ENCODE measurements around the gene RALGPS2. TPM values are rescaled to one million over a fixed set of nuclear protein-coding genes. Genes with fewer than 3 reads are reported as not detected.

RALGPS2 gene
- total RNA-seq, 1 experiment from 2014 or later, result 38.0 TPM

GRCh38 chr1:178938959-178939317 is 213.9 kb downstream of the RALGPS2 start:
- TF ChIP-seq ZNF317 (CRISPR knock-in tag; IDR thresholded peaks at IDR 0.05; ENCODE audit: borderline replicate concordance, low read depth), result no peak
- TF ChIP-seq GTF2I (CRISPR knock-in tag; conservative IDR thresholded peaks at IDR 0.05), result no peak
- TF ChIP-seq STAT6 (CRISPR knock-in tag; conservative IDR thresholded peaks at IDR 0.05; ENCODE audit: low read depth), result no peak
- no peak for TF ChIP-seq ATF2 (CRISPR knock-in tag; IDR thresholded peaks at IDR 0.05; ENCODE audit: borderline replicate concordance, low read depth)
- TF ChIP-seq ZNF138 (CRISPR knock-in tag; conservative IDR thresholded peaks at IDR 0.05), result no peak
- no peak for TF ChIP-seq PREB (CRISPR knock-in tag; IDR thresholded peaks at IDR 0.05; ENCODE audit: borderline replicate concordance)
- no peak for TF ChIP-seq CDX4 (CRISPR knock-in tag; IDR thresholded peaks at IDR 0.05; ENCODE audit: borderline replicate concordance)
- TF ChIP-seq AR (CRISPR knock-in tag; IDR thresholded peaks at IDR 0.05), result no peak
- H3K27ac Mint-ChIP-seq, result no peak overlapping the region
- no peaks in the 10 kb centered on the region for H3K36me3 Mint-ChIP-seq
- no peaks in the 10 kb centered on the region for H3K27me3 Mint-ChIP-seq (ENCODE audit: low read depth)
- peaks cover 13% of the 10 kb centered on the region for H3K4me1 Mint-ChIP-seq
- ChIA-PET POLR2A (no interaction called here), CTCF (interaction anchor here (1.2 to 3.9 kb wide), 2 partner anchors 64 to 438 kb away, joined by 3 to 18 read pairs; no protein-coding TSS in a partner anchor)
- H3K9me3 Mint-ChIP-seq, result no peaks in the 10 kb centered on the region
- no peak for ATAC-seq
- DNase-seq (ENCODE audit: low spot score), result no peak
- H3K4me3 Mint-ChIP-seq, result no peak overlapping the region

- Mint-ChIP-seq H3K27ac (no peak overlapping the region), H3K27me3 (ENCODE audit: low read depth) (no peaks in the 10 kb centered on the region), H3K4me3 (no peak overlapping the region), H3K9me3 (no peaks in the 10 kb centered on the region), H3K4me1 (peaks cover 13% of the 10 kb centered on the region), H3K36me3 (no peaks in the 10 kb centered on the region)
- ChIA-PET CTCF (interaction anchor here (3.9 kb wide), 1 partner anchor 63 kb away, joined by 18 read pairs; no protein-coding TSS in a partner anchor), POLR2A (interaction anchor here (0.5 kb wide), 1 partner anchor 8 kb away, joined by 3 read pairs; no protein-coding TSS in a partner anchor)
- DNase-seq (ENCODE audit: low spot score), result no peak
- no peak for TF ChIP-seq ZNF671 (CRISPR knock-in tag; IDR thresholded peaks at IDR 0.05)
- TF ChIP-seq TP53 (CRISPR knock-in tag; IDR thresholded peaks at IDR 0.05), result no peak
- no peak for TF ChIP-seq JAZF1 (CRISPR knock-in tag; IDR thresholded peaks at IDR 0.05)
- ATAC-seq, result no peak
Observed at GRCh38 chr1:178939338-178940067, 214.5 kb downstream of the RALGPS2 start.

Measured in WTC11 (cell line).